ENCODE results near the gene MYO1C.

DNA sequence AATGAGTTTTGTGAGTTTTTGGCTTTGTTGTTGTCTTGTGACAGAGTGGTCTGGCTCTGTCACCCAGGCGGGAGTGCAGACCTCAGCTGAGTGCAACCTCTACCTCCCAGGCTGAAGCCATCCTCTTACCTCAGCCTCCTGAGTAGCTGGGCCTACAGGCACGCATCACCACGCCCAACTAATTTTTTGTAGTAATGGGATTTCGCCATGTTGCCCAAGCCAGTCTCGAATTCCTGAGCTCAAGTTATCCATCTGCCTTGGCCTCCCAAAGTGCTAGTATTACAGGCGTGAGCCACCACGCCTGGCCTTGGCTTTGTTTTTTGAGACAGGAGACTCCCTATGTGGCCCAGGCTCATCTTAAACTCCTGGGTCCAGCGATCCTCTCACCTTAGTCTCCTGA is 51.6 kb downstream of the MYO1C start:
- TF ChIP-seq, protein P1, sequence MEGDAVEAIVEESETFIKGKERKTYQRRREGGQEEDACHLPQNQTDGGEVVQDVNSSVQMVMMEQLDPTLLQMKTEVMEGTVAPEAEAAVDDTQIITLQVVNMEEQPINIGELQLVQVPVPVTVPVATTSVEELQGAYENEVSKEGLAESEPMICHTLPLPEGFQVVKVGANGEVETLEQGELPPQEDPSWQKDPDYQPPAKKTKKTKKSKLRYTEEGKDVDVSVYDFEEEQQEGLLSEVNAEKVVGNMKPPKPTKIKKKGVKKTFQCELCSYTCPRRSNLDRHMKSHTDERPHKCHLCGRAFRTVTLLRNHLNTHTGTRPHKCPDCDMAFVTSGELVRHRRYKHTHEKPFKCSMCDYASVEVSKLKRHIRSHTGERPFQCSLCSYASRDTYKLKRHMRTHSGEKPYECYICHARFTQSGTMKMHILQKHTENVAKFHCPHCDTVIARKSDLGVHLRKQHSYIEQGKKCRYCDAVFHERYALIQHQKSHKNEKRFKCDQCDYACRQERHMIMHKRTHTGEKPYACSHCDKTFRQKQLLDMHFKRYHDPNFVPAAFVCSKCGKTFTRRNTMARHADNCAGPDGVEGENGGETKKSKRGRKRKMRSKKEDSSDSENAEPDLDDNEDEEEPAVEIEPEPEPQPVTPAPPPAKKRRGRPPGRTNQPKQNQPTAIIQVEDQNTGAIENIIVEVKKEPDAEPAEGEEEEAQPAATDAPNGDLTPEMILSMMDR (IDR thresholded peaks at IDR 0.05) = no peak
- no peak for TF ChIP-seq POLR2A (IDR thresholded peaks at IDR 0.05)

All from Peyer's patch (tissue), 4 donors.